ENCODE measurements around the gene USP30.

DNA sequence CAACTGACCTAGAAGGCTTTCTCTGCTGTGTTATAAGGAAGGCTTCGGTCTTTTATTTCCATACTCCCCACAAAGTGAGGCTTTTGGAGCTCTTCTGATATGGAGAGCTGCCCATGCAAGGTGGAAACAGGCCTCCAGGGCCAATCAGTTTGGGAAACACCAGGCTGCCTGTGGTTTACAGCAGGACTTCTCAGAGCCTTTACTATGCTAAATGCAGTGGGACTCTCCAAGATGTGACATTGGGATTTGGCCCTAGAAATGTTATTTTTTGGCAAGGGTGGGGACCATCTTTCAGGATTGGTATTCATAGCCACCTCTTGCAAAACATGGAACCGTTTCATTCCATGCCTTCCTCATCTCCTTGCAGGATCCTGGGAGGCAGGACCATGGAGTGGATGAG lies 67.7 kb downstream of the USP30 start:
- TF ChIP-seq, protein P1, sequence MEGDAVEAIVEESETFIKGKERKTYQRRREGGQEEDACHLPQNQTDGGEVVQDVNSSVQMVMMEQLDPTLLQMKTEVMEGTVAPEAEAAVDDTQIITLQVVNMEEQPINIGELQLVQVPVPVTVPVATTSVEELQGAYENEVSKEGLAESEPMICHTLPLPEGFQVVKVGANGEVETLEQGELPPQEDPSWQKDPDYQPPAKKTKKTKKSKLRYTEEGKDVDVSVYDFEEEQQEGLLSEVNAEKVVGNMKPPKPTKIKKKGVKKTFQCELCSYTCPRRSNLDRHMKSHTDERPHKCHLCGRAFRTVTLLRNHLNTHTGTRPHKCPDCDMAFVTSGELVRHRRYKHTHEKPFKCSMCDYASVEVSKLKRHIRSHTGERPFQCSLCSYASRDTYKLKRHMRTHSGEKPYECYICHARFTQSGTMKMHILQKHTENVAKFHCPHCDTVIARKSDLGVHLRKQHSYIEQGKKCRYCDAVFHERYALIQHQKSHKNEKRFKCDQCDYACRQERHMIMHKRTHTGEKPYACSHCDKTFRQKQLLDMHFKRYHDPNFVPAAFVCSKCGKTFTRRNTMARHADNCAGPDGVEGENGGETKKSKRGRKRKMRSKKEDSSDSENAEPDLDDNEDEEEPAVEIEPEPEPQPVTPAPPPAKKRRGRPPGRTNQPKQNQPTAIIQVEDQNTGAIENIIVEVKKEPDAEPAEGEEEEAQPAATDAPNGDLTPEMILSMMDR (IDR thresholded peaks at IDR 0.05): no peak
- TF ChIP-seq POLR2A (IDR thresholded peaks at IDR 0.05): no peak
